ENCODE measurements around the gene TOLLIP. TPM values are rescaled to one million over a fixed set of nuclear protein-coding genes. Genes with fewer than 3 reads are reported as not detected.

The TOLLIP gene
- total RNA-seq, 4 donors from 2014 or later: 43.7 to 77.3 (median 70.6) TPM

DNA sequence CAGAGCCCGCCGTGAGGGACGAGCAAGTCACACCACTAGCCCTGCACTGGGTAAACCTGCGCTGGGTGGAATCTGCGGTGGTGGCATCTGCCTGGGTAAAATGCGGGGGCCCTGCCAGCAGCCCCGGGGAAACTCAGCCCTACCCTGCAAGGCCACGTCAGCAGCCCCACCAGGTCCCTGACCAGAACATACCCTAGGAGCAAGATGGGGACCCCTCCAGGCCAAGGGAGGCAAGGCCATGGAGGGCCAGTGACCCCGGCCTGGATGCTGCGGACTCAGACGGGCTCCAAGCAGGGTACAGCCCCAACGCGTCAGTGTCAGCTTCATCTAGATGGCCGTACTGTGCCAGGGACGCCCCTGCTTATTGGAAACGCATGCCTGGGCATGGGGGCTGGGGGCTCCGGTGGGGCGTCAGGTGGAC is 26.3 kb downstream of the TOLLIP start:
- Histone ChIP-seq H3K9me3 (no peaks in the 10 kb centered on the region), H3K4me3 (no peak overlapping the region), H3K27ac (no peak overlapping the region), H3K27me3 (no peaks in the 10 kb centered on the region), H3K4me1 (no peaks in the 10 kb centered on the region), H3K36me3 (peaks cover 0 to 82% (median 0%) of the 10 kb centered on the region in 3 donors)
- no peak for TF ChIP-seq POLR2A (IDR thresholded peaks at IDR 0.05)
- TF ChIP-seq, protein P1, sequence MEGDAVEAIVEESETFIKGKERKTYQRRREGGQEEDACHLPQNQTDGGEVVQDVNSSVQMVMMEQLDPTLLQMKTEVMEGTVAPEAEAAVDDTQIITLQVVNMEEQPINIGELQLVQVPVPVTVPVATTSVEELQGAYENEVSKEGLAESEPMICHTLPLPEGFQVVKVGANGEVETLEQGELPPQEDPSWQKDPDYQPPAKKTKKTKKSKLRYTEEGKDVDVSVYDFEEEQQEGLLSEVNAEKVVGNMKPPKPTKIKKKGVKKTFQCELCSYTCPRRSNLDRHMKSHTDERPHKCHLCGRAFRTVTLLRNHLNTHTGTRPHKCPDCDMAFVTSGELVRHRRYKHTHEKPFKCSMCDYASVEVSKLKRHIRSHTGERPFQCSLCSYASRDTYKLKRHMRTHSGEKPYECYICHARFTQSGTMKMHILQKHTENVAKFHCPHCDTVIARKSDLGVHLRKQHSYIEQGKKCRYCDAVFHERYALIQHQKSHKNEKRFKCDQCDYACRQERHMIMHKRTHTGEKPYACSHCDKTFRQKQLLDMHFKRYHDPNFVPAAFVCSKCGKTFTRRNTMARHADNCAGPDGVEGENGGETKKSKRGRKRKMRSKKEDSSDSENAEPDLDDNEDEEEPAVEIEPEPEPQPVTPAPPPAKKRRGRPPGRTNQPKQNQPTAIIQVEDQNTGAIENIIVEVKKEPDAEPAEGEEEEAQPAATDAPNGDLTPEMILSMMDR (IDR thresholded peaks at IDR 0.05): no peak
- DNase-seq: no peak

DNA sequence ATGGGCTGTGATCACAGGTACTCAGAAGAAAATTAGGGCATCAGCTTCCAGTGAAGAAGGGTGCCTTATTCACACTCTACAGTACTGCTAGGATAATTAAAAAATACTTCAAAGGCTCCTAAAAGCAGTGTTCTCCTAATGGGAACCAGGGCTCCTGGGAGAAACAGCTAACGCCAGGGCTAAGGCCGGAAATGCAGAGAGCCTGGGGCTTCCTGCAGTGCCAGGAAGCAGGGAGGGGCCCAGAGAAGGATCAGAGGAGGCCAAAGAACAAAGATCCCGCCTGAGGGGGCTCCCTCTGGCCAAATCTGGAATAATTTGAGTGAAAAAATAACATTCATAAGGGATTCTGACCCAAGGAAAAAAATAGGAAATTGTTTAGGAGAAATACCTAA is 27.5 kb downstream of the TOLLIP start:
- Histone ChIP-seq H3K27ac (no peak overlapping the region), H3K27me3 (no peaks in the 10 kb centered on the region), H3K9me3 (no peaks in the 10 kb centered on the region), H3K36me3 (peaks cover 0 to 89% (median 0%) of the 10 kb centered on the region in 3 donors), H3K4me1 (no peaks in the 10 kb centered on the region), H3K4me3 (no peak overlapping the region)
- DNase-seq: no peak
- no peak for TF ChIP-seq POLR2A (IDR thresholded peaks at IDR 0.05)
- TF ChIP-seq, protein P1 (IDR thresholded peaks at IDR 0.05): no peak

DNA sequence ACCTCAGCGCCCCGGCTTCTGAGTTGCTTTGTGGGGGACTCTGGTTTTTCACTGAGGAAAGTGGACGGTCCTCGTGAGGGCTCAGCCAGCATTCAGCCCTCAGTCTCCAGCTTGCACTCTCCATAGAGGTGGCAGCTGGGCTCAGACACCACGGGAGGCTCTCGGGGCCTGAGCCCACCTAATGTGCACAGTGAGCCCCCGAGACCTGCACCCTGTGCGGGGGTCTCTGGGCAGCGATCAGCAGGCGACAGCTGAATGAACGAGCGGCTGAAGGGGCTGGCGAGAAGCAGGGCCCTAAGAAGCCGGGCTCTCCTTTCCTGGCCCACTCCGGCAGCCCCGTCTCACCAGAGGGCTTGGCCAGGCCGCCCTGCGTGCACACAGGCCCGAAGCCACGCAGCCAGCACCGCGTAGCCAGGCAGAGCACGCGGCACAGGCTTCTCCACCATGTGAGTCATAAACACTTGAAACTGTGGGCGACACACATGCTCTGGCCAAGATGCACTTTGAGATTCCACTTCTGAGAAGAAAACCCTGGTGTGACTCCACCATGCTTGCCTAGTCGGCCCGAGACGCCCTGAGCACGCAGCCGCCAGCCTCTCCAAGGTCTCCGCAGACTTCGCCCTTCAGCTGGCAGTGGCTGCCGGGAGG is 28.0 kb downstream of the TOLLIP start:
- Histone ChIP-seq H3K9me3 (no peaks in the 10 kb centered on the region), H3K4me1 (no peaks in the 10 kb centered on the region), H3K27ac (no peak overlapping the region), H3K27me3 (no peaks in the 10 kb centered on the region), H3K36me3 (peaks cover 0 to 89% (median 0%) of the 10 kb centered on the region in 3 donors), H3K4me3 (no peak overlapping the region)
- DNase-seq: no peak
- TF ChIP-seq, protein P1 (IDR thresholded peaks at IDR 0.05): no peak
- TF ChIP-seq POLR2A (IDR thresholded peaks at IDR 0.05): no peak

DNA sequence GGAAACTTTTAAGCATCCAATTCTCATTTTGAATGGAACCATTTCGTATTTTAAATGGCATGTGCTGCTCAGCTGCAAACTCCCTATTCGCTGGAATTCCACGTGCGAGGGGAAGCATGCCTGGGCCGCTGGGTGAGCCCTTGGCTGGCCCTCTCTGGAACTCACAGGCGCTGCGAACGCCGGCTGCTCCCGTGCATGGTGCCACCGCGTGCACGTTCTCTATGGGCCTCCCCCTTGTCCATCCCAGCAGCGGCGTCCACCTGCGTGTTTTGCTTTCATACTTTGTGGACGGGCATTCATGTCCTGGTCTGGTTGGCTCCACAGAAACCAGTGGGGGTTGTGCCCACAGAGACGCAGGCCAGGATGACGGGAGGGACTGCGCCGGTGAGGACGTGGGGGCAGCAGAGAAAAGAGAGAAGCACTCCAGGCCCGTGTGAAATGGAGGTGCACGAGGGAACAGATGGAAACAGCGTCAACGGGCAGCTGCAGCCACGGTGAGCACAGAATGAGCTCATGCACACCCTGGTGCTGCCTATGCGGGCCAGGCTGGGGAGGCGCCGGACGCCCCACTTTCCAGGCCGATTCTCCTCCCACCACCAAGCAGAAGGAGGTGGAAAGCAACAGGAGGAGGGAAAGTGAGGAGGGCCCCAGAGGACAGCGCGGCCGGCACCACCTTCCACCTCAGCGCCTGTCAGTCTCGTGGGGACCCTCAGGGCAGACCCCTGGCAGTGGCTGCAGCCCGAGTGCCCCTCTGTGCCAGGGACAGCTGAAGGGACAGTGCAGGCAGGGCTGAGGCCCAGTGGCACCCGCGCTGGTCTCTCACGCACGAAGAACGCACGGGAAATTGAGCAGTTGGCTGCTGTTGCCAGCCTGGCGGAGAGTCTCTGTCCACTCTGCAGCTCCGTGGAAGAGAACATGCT is 29.1 kb downstream of the TOLLIP start:
- no peak for DNase-seq
- no peak overlapping the region for H3K4me3 ChIP-seq
- H3K36me3 ChIP-seq: peaks cover 0 to 89% (median 0%) of the 10 kb centered on the region in 3 donors
- TF ChIP-seq, protein P1 (IDR thresholded peaks at IDR 0.05): no peak
- TF ChIP-seq POLR2A (IDR thresholded peaks at IDR 0.05): no peak
- H3K27me3 ChIP-seq: no peaks in the 10 kb centered on the region
- H3K27ac ChIP-seq: no peak overlapping the region
- H3K9me3 ChIP-seq: no peaks in the 10 kb centered on the region
- no peaks in the 10 kb centered on the region for H3K4me1 ChIP-seq

DNA sequence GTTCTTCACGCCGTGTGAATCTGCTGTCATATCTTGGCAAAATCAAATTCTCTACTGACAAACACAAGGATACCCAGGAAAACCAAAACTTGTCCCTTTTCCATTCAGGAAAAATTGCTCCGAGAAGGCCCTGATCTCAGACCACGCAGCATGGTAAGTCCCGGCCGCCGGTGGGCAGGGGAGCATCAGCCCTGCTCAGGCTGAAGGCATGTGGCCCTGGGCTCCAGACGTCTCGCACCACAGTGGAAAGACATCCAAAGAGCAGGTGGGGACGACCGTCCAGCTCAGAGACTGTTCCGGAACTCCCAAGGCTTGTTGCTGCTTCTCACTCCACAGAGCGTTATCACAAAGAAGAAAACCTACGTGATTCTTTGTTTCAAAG is 29.8 kb downstream of the TOLLIP start:
- no peaks in the 10 kb centered on the region for H3K9me3 ChIP-seq
- H3K4me3 ChIP-seq: no peak overlapping the region
- no peak for DNase-seq
- TF ChIP-seq, protein P1 (IDR thresholded peaks at IDR 0.05): no peak
- no peak for TF ChIP-seq POLR2A (IDR thresholded peaks at IDR 0.05)
- no peaks in the 10 kb centered on the region for H3K27me3 ChIP-seq
- no peak overlapping the region for H3K27ac ChIP-seq
- no peaks in the 10 kb centered on the region for H3K4me1 ChIP-seq
- peaks cover 0 to 89% (median 0%) of the 10 kb centered on the region in 3 donors for H3K36me3 ChIP-seq

Measured in Peyer's patch (tissue), 4 donors.